GM13977 (cell line): ENCODE results near the gene PRDM11.

ENCODE experiments used
- DNase-seq: peaks from one replicate; pipeline ENCODE4 v3.0.0; 2012; ENCODE audit warnings: low spot score
- in situ Hi-C: fragments of 300-500 bp; cut with MboI; formaldehyde crosslinking; loops from one replicate; pipeline ENCODE4 v1.12.0; 2022; ENCODE audit warnings: low sequenced_read_pairs, low pct_unique_long_range_greater_than_20kb, mixed read lengths, inconsistent platforms; ENCODE audit not compliant: unreplicated experiment
- TF ChIP-seq, protein P1 (sequence below): IDR thresholded peaks from 2 replicates; pipeline ENCODE4 v1.5.1; 2012; ENCODE audit warnings: mild to moderate bottlenecking, control low read depth; ENCODE audit not compliant: insufficient read depth; ENCODE audit errors: extremely low read depth, missing control alignments

Gene PRDM11

DNA sequence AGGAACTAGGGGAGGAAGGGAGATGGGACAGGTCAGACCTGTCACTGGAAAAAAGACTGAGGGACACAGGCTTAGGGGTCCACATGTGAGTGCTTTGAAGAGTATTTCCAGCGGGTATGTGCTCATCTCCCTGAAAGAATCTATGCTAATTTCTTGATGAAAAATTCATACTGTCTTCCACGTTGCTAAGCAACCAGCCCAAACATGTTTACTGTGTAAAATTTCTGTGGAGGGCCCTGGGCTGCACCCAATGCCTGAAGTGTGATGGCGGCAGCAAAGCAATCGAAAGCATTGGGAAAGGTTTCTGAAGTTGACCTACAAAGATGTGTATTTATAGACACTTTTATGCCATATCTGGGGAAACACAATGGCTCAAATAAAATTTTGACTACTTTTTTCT is 132.3 kb downstream of the PRDM11 start:
- in situ Hi-C loops, result loop anchor here (25.0 kb wide), 1 partner anchor 166 kb away; no protein-coding TSS in a partner anchor
- no peak for DNase-seq
- TF ChIP-seq, protein P1, sequence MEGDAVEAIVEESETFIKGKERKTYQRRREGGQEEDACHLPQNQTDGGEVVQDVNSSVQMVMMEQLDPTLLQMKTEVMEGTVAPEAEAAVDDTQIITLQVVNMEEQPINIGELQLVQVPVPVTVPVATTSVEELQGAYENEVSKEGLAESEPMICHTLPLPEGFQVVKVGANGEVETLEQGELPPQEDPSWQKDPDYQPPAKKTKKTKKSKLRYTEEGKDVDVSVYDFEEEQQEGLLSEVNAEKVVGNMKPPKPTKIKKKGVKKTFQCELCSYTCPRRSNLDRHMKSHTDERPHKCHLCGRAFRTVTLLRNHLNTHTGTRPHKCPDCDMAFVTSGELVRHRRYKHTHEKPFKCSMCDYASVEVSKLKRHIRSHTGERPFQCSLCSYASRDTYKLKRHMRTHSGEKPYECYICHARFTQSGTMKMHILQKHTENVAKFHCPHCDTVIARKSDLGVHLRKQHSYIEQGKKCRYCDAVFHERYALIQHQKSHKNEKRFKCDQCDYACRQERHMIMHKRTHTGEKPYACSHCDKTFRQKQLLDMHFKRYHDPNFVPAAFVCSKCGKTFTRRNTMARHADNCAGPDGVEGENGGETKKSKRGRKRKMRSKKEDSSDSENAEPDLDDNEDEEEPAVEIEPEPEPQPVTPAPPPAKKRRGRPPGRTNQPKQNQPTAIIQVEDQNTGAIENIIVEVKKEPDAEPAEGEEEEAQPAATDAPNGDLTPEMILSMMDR, result no peak

DNA sequence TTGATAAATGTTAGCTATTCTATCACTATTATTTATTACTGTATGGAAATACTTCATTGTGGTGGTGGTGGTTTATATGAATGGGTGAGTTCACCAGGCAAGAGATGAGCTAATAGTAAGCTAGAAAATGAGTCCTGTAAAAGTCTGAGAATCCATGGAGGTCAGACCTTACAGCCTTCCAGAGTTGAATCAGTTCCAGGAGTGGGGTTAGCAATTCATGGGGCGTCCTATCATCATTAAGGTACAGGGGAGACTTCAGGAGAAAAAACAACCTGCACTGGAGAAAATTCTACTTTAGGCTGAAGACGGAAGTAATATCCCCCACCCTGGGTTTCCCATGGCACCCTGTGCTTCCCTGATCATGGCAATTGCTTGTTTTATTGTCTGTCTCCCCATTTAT is 133.2 kb downstream of the PRDM11 start:
- TF ChIP-seq, protein P1, result no peak
- in situ Hi-C loops, result loop anchor here (25.0 kb wide), 1 partner anchor 167 kb away; no protein-coding TSS in a partner anchor
- DNase-seq, result no peak

DNA sequence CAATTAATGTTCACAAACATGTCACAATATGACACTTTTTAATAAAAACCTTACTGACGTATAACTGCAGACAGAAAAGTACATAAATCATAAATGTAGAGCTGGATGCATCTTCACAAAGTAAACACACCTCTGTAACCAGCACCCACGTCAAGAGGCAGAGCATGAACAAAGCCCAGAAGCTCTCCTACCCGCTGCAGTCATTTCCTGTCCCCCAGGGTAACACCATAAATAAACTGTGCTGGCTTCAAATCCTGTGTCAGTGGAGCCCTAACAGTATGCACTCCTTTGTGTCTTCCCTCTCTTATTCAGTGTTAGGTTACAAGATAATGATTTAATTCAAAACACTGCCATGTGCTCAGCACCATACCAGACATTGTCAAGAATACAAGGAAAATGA is 134.0 kb downstream of the PRDM11 start:
- TF ChIP-seq, protein P1, result no peak
- no peak for DNase-seq
- in situ Hi-C loops, result loop anchor here (25.0 kb wide), 1 partner anchor 168 kb away; no protein-coding TSS in a partner anchor

DNA sequence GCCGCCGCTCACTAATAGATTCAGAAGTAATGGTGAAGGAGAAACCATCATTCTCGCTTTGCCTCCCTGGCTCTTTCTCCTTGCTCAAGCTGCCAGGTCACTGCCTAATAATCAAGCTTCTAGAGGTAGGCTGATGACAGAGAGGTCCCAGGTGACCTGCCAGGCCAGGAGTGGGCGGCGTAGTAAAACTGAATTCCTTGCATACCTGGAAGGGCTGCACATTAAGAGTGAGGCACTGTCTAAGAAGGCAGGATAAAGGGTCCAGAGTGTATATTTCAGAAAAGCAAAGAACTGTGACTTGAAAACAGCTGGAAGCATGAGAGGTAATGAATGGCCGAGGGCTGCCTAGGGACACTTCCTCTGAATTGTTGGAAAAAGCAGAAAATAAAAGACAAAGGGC is 135.6 kb downstream of the PRDM11 start:
- in situ Hi-C loops, result loop anchor here (25.0 kb wide), 1 partner anchor 170 kb away; no protein-coding TSS in a partner anchor
- no peak for DNase-seq
- TF ChIP-seq, protein P1, result no peak
